Nephron progenitor cell (in vitro differentiated cells): Measurements from ENCODE around the gene CCR9.

Experiments
- DNase-seq: peaks from one replicate; pipeline ENCODE4 v3.0.0; 2021
- H3K27ac Mint-ChIP-seq: 2 replicates; pipeline ENCODE4 v1.8.0; 2021; ENCODE audit warnings: mild to moderate bottlenecking, moderate library complexity, mixed read lengths
- H3K27me3 Mint-ChIP-seq: 2 replicates; pipeline ENCODE4 v1.8.0; 2021; ENCODE audit warnings: mild to moderate bottlenecking, low read depth, mixed read lengths; ENCODE audit not compliant: poor library complexity
- H3K36me3 Mint-ChIP-seq: 2 replicates; pipeline ENCODE4 v1.8.0; 2021; ENCODE audit warnings: low read depth, mixed read lengths
- H3K4me1 Mint-ChIP-seq: 2 replicates; pipeline ENCODE4 v1.8.0; 2021; ENCODE audit warnings: mixed read lengths
- H3K4me3 Mint-ChIP-seq: 2 replicates; pipeline ENCODE4 v1.8.0; 2021; ENCODE audit warnings: mild to moderate bottlenecking, moderate library complexity, mixed read lengths
- H3K9me3 Mint-ChIP-seq: 2 replicates; pipeline ENCODE4 v1.8.0; 2021; ENCODE audit warnings: mild to moderate bottlenecking, moderate library complexity, mixed read lengths
- TF ChIP-seq, protein P1 (sequence below): fragments of 200-600 bp; sonication (generic); IDR thresholded peaks from 2 replicates; pipeline ENCODE4 v1.5.0; 2021; ENCODE audit warnings: antibody characterized with exemption

Gene CCR9

GRCh38 chr3:45895686-45896468 is 9.5 kb downstream of the CCR9 start:
- Mint-ChIP-seq H3K4me3 (no peak overlapping the region), H3K27ac (no peak overlapping the region), H3K4me1 (no peaks in the 10 kb centered on the region), H3K9me3 (no peaks in the 10 kb centered on the region), H3K36me3 (no peaks in the 10 kb centered on the region), H3K27me3 (no peaks in the 10 kb centered on the region)
- no peak for DNase-seq
- TF ChIP-seq, protein P1, sequence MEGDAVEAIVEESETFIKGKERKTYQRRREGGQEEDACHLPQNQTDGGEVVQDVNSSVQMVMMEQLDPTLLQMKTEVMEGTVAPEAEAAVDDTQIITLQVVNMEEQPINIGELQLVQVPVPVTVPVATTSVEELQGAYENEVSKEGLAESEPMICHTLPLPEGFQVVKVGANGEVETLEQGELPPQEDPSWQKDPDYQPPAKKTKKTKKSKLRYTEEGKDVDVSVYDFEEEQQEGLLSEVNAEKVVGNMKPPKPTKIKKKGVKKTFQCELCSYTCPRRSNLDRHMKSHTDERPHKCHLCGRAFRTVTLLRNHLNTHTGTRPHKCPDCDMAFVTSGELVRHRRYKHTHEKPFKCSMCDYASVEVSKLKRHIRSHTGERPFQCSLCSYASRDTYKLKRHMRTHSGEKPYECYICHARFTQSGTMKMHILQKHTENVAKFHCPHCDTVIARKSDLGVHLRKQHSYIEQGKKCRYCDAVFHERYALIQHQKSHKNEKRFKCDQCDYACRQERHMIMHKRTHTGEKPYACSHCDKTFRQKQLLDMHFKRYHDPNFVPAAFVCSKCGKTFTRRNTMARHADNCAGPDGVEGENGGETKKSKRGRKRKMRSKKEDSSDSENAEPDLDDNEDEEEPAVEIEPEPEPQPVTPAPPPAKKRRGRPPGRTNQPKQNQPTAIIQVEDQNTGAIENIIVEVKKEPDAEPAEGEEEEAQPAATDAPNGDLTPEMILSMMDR, result no peak

DNA sequence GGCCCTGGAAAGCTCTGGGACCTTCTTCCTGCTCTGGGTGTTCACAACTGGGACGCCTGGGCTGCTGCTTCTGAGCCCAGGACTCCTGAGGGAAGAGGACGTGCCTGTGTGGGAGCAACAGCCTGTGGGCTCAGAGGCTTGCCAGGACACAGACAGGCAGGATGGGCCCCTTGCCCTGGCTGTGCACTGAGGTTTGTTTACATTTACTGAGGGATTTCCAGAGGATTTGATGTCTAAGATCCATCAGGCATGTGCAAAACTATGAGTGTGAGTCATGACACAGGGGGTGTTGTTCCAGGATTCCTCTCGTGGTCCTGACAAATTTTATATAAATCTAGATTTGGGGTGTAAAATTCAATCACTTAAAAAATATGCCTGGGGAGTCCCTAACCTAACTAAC is 10.6 kb downstream of the CCR9 start:
- Mint-ChIP-seq H3K4me1 (no peaks in the 10 kb centered on the region), H3K27ac (no peak overlapping the region), H3K9me3 (no peaks in the 10 kb centered on the region), H3K4me3 (no peak overlapping the region), H3K36me3 (no peaks in the 10 kb centered on the region), H3K27me3 (no peaks in the 10 kb centered on the region)
- no peak for DNase-seq
- TF ChIP-seq, protein P1, result no peak

DNA sequence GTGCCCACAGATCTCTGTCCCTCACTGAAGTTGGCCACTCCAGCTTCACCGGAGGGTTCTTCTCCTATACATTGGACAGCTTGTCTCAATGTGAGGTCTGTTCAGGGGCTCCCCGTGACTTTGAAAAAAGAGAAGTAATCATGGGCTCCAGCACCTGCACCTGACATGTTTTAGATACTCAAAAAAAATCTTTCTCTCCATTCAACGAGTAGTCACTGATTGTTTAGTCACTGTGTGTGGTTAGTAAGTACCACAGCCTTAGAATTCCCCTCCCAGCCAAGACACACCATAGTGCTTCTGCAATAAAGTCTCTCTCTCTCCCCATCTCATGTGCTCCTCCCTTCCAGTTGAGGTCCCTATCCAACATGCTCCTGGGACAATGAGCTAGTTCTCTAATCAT is 18.6 kb downstream of the CCR9 start:
- no peak for DNase-seq
- no peaks in the 10 kb centered on the region for H3K9me3 Mint-ChIP-seq

DNA sequence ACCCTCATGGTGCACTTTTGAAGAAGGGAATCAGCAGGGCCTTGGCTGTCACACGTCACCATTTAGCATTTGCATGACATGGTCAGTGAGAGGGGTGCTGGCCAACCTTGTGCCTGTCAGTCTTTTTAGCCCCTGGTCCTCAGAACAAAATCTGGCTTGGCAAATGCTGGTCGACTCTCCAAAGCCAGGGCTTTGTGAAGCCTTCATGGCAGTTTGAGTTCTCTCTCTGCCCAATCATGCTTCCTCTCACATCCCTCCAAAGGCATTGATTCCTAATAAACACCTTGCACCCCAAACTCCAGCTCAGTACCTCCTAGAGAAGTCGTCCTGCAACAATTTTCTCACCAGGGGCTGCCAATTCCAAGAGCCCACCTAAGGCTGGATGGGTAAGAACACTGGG is 19.4 kb downstream of the CCR9 start:
- H3K4me1 Mint-ChIP-seq, result no peaks in the 10 kb centered on the region
- H3K9me3 Mint-ChIP-seq, result no peaks in the 10 kb centered on the region
- TF ChIP-seq, protein P1, result no peak
- no peak overlapping the region for H3K4me3 Mint-ChIP-seq
- no peaks in the 10 kb centered on the region for H3K27me3 Mint-ChIP-seq
- peaks cover 5% of the 10 kb centered on the region for H3K36me3 Mint-ChIP-seq
- DNase-seq, result no peak
- no peak overlapping the region for H3K27ac Mint-ChIP-seq

More for the DNA sequence above, 18.6 kb downstream of the CCR9 start:
- Mint-ChIP-seq H3K27ac (no peak overlapping the region), H3K36me3 (peaks cover 5% of the 10 kb centered on the region), H3K4me3 (no peak overlapping the region), H3K27me3 (no peaks in the 10 kb centered on the region), H3K4me1 (no peaks in the 10 kb centered on the region)
- TF ChIP-seq, protein P1, result no peak

GRCh38 chr3:45906681-45907407 is 20.5 kb downstream of the CCR9 start:
- peaks cover 5% of the 10 kb centered on the region for H3K36me3 Mint-ChIP-seq
- no peaks in the 10 kb centered on the region for H3K27me3 Mint-ChIP-seq
- peak; percentile 16 for DNase-seq

More at GRCh38 chr3:45906681-45907407, 20.5 kb downstream of the CCR9 start:
- TF ChIP-seq, protein P1, result peak; percentile 41
- H3K9me3 Mint-ChIP-seq, result no peaks in the 10 kb centered on the region
- H3K4me3 Mint-ChIP-seq, result no peak overlapping the region
- H3K27ac Mint-ChIP-seq, result no peak overlapping the region
- no peaks in the 10 kb centered on the region for H3K4me1 Mint-ChIP-seq
